Activated T-cell treated with anti-CD3 and anti-CD28 coated beads for 4 hours (primary cell): ENCODE results near the gene MYO7B.

ENCODE experiments used
- DNase-seq: peaks from one replicate; pipeline ENCODE4 v3.0.0-alpha.2; 2020

The MYO7B gene

DNA sequence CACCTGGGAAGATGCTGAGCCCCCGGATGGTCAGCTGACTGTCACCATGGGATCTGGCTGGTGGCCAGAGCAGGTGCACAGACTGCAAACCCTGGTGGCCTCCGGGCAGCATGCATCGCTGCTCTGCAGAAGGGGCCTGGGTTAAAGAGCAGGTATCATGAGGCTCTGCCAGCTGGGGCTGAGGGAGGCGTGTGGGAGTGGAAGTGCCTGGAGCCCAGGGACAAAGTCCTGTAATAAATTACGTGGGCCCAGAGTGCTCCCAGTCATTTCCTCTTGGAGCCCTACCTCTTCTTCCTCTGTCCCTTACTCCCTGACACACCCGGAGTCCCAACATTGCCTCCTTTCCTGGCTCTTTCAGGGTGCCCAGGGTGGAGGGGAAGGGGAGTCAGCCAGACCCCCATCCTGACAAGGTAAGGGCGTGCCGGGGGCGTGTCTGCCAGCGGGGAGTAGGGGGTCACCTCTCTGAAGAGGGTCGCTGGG is at the start of gene MYO7B:
TSS of gene MYO7B (plus strand) at position 262 of the 480 bp plus-strand sequence. CDS start 24,040 bp downstream, outside the sequence.
- DNase-seq = no peak

DNA sequence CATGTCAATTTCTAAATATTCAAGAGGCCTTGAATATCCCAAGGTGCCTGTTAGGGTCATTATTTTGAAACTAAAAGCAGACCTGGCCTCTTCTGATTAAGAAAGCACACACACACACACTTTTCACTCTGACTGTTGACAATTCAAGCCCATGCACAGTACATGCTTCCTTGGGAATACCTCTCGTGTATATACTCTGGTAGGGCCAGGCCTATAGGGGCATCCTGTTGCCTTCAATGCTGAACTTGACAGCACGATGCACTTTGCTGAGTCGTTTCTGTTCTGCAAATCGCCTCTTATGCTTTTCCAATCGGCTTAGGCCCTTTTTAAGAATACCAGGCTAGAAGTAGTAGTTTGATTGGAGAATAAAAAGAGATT is 49.8 kb upstream of the MYO7B start:
- no peak for DNase-seq

DNA sequence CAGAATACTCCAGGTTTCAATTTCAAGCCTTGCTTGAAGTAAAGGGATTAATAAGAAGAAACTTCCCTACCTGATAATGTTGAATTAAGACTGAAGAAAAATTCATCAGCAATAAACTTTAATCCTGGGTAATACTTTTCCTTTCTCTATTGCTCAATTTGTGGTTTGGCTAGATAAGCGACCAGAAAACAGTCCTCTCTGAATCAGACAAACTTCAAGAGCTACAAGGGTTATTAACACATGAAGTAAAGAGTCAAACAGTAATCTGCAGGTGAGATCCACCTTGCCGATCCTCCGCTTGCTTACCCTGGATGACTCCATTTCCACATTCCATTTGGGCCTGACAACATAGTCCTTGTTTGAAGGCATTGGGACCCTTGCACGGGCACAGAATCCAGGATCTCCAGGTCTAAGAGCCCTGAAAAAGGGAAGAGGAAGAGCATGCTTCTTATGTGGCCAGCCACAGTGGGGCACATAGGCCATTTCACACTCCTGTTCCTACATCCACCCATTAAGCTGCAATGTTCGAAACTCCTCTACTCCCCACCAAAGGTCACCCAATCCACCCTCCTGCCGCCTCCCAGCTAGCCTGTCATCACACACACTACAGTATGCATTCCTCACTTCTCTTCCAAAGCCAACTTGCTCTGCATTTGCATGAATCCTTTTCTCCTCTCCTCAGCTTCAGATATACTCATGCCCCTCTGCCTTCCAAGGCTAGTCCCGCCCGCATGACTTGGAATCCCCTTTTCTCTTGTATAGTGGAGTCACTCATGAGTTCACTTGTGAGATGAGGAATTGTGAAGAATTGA is 49.0 kb upstream of the MYO7B start:
- DNase-seq = no peak

DNA sequence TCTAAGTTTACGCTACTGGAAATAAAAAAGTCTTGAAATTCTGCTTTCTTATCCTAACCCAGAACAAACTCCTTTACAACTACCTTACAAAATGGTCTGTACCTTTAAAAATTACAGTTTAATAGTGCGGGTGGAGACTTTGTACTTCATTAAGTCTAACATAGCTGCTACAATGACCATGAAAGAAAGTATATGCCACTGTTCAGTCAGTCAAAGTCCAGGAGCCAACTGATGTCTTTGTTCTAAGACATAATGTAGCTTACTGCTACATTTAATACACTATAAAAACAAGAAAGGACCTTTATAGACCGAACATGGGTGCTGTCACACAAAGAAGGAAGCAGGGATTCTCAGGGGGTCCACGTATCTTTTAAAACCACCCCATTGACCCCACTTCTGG is 45.2 kb upstream of the MYO7B start:
- DNase-seq = no peak

DNA sequence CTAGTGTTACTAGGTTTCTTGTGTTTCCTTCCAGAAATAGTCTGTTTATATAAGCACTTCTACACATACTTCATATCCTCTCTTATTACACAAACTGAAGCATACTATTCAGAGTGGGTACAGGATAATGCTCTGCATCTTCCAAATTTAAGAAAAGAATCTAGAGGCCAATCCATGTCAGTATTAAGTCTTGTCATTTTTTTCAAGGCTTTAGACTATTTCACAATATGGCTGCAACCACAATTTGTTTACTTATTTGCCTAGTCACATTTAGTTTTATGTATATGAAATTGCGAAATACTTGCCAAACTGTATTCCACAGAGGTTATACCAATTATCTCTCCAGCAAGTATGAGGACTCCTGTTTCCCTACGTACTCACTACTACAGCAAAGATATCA is 37.1 kb upstream of the MYO7B start:
- no peak for DNase-seq

DNA sequence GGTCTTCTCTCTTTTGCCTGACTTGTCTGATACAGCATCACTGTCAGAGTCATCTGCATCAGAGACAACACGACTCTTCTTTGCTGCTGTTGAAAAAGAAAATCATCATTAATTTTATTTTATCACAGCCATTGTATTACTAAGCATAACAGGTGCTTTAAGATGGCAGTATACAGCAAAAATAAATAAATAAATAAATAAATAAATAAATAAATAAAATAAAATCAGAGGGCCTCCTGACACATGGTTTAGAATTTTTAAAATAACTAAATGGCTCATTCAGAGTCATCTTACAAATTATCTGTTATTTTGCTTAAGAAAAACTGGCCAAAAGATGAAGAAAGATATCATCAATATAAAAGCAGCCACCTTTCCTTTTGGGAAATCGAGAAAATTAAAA is 32.0 kb upstream of the MYO7B start:
- DNase-seq = no peak

DNA sequence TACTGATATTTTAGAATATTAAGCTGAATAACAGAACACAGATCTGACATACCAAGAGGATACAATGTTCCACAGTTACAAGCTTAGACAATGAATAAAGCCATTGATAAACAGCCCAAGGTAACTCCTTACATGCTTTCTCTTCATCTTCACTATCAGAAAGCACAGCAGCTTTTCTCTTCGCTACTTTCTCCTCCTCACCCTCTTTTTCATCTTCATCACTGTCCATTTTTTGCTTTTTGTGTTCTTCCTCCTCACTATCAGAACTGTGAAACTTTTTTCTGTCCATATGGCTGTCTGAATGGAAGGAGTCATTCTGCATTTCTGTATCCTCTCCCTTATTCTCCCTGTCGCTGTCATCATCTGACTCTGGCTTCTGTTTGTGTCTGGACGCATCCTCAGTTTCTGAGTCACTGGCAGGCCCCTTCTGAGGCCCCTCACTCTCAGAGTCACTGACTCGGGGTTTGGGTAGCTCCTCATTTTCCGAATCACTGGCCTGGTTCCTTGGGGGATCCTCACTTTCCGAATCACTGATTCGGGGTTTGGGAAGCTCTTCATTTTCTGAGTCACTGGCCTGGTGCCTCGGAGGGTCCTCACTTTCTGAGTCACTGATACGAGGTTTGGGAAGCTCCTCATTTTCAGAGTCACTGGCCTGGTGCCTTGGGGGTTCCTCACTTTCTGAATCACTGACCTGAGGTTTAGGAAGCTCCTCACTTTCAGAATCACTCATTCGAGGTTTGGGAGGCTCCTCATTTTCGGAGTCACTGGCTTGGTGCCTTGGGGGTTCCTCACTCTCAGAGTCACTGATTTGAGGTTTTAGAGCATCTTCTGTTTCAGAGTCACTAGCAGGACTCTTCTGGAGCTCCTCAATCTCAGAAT is 30.7 kb upstream of the MYO7B start:
- DNase-seq = no peak

DNA sequence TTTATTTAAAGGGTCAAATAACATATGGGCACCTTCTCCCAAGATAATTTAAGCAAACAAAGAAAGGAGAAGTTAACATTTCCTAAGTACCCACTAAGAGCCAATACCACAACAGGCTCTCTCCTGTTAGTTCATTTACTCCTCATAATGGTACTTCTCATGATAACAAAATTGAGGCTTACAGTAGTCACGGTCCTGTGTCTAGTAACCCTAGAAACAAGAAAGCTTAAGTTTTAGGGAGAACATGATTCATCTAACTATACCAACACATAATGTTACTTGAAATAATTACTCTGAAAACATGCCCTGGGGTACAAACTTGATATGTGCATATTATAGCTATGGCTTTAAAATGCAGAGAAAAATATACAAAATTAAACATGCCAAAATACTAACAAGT is 29.0 kb upstream of the MYO7B start:
- DNase-seq = no peak

DNA sequence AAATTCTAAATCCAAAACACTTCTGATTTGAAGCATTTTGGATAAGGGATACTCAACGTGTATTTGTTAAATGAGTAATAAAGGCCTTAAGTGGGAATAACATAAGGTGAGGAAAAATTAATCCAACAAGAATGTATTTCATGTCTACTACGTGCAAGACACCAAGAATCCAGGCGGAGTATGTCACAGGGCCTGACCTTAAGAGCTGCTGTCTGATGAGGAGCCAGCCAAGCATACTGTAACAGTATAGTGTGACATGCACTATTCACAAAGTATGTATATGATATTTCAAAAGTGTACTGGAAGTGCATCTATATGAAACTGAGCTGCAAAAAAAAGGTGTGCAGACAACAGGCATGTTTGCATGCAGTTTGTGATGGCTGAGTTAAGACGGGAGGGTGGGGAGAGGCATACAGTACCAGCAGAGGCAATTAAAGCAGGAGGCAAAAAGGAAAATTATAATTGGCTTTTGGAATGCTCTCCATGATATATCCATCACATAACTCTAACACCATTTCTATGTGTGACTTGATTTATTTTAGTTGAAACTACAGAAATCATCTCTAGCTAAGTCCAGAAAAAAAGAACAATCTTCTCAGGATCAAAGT is 27.4 kb upstream of the MYO7B start:
- DNase-seq = no peak

DNA sequence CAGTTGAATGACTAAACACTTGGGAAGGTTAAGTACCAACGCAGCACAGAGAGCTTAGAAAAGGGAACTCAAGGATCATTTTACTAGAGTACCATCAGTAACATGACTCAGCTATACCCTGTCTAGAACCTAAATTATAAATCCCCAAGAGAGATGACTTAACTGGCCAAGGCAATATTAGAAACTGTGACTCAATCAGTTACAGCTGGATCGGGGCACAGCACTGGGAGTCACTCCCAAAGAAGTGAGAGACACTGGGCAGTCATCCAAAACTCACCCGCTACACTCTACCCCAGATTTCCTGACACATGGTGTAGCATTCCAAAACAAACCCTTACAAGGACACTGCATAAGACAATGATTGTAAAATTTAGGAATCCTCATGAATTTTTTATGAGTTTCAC is 26.9 kb upstream of the MYO7B start:
- no peak for DNase-seq

DNA sequence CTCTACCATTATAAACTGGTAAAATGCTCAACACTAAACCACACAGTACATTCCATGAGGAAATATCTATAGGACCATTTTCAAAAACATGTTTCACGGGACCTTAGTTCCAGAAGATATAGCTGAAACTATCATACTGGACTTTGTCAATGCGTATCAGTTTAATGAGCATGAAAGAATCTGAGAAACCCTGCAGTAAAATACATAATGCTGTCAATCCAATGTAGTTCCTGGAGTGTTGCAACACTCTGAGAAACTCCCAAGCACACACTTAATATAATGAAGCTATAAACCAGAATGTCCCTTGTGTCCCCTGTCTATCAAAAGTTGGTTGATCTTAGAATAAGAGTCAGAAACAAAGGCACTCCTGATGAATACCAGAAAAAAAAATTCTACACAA is 25.4 kb upstream of the MYO7B start:
- no peak for DNase-seq

DNA sequence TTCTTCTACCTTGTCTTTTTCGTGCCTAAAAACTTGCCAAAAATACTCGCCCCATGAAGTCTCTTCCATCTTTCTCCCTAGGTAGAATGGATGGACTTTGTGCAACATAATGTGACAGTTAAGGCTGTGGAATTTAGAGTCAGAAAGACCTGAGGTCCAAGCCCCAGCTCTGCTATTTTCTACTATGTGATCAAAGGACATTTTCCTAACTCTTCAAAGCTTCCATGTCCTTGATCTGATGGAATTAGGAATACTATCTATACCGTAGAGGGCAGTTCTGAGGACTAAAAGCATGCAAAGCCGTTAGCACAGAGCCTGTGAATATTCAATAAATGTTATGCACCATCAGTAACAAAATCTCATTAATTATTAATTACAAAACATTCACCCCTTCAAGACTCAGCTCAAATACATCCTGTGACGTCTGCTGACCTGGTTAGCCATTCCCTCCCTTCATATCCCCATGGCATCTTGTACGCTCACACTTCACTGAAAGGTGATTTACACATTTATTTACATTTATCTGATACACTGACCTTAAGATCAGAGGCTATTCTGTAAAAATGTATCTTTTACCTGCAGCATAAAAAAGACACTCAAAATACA is 24.3 kb upstream of the MYO7B start:
- no peak for DNase-seq

DNA sequence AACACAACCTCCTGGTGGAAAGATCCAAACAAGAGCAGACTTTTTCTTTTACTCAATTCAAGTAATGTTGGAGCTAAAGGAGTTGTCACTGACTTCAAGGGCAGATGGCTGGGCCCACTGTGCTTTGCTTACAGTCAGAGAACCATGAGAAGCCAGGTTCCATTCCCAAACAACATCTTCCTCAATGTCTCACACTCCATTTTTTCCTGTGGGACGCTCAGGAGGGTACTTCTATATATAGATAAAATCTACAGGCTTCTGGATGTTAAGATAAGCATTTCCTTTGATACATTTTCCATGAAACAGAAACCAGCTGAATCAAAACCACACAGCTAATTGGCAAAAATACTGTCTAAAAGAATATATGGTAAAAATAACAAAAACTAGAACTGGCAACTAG is 23.6 kb upstream of the MYO7B start:
- no peak for DNase-seq

DNA sequence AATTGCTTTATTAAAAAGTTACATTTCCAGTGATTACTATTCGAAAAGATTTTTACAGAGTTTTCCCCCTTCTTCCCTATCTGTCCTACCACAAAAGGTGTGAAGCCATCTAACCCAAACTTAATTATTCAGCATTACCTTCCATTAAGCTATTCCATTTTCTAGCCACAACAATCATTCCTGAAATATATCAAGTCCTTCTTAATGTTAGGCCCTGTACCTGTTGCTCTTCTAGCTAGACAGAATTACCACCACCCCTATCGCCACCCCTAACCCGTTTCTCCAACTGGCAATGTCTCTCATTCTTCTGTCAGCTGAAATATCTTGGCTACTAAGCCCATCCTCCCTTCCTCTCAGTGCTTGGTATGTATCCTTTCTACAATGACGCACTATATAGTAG is 23.1 kb upstream of the MYO7B start:
- no peak for DNase-seq

DNA sequence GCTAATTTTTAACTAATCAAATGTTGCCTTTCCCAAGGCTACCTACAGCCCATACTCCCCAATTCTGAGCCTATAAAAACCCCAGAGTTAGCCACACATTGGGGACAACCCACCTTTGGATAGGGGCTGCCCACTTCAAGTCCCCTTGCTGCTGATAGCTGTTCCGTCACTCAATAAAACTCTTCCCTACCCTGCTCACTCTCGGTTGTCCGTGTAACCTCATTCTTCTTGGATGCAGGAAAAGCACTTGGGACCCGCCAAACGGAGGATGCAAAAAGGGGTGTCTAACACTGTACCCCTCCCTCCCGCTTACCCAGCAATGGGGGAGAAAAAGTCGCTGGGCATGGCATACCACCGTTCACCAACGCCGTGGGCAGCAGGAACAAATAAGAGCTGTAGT is 21.4 kb upstream of the MYO7B start:
- no peak for DNase-seq

DNA sequence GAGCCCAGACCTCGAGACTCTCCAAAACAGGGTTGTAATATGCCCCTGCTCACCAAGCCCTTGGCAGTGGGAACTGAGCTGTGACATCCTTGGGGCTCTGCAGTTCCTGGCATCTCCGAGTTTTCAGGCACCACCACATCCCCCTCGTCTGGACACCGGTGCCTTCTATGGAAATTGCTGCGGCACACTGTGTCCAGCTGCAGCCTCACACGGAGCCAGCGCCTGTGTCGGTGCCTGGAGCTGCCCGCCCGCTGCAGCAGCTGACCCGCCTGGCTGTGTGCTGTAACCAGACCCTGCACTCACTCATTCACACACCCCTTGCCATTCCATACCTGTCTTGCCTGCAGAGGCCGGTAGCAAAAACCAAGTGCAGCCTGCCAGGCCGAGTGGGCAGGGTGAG is 21.0 kb upstream of the MYO7B start:
- DNase-seq = no peak

DNA sequence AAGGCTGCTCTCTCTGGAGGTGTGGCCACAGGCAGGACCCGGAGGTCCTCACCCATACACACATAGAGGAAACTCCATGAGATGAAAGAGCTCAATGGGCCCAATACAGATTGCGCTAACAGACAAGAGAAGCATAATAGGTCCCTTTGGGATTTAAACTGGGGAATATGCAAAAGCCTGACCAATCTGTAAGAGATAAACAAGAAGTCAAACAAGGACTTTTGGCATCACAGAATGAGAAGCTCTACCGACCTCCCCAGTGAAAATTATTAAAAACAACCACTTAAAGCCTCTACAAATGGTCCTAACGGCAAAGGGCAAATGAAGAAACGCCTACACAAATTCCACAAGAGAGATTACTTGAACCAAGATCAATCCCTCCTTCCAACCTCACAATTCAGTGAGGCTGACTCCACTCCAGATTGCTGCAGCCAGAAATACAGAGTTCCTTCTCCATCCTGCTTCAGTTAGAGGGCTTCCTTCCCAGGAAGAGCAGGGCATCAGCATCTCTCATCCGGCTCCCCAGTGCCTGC is 20.0 kb upstream of the MYO7B start:
- no peak for DNase-seq

DNA sequence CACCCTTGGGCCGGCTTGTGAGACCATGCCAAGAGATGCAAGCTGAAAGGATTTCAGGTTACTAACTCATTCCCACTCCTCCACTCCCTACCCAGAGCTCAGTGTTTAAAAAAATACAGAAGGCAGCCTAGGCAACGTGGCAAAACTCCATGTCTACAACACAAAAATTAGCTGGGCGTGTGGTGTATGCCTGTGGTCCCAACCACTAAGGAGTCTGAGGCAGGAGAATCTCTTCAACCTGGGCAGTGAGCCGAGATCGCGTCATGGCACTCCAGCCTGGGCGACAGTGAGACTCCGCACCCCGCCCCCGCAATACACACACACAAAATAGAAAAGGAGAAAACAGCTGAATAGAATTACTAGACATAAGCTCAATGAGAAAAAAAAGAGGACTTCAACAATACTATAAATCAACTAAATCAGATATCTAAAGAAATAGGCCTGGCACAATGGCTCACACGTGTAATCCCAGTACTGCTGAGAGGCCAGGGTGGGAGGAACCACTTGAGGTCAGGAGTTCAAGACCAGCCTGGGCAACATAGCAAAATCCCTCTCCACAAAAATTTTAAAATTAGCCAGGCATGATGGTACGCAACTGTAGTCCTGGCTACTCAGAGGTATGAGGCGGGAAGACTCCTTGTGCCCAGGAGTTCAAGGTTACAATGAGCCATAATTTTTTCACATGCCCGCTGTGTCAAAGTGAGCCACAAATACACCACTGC is 19.3 kb upstream of the MYO7B start:
- no peak for DNase-seq

DNA sequence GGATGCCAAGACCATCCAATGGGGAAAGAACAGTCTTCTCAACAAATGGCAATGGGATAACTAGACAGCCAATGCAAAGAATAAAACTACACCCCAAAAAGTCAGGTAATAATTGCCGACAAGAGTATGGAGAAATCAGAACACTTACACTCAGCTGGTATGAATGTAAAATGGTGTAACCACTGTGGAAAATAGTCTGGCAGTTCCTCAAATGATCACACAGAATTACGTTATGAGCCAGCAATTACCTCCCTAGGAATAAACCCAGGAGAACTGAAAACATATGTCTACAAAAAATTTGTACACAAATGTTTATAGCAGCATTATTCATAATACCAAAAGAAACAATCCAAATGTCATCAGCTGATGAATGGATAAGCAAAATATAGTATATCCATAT is 18.0 kb upstream of the MYO7B start:
- no peak for DNase-seq

DNA sequence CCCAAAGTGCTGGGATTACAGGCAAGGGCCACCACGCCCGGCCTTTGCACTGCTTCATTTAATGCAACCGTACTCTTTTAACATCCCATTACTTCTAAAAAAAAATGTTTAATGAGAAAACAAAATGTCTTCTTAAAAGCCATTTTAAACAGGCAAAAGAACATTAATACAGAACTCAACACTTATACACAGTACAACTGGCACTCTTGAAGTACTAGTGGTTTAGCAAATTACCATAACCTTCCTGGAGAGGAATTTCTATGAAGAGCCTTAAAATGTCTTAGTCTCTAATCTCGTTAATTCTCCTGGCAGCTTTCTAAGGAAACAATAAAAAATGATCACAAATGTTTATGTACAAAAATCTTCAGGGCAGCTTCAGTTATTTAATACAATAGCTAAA is 15.1 kb upstream of the MYO7B start:
- DNase-seq = no peak

DNA sequence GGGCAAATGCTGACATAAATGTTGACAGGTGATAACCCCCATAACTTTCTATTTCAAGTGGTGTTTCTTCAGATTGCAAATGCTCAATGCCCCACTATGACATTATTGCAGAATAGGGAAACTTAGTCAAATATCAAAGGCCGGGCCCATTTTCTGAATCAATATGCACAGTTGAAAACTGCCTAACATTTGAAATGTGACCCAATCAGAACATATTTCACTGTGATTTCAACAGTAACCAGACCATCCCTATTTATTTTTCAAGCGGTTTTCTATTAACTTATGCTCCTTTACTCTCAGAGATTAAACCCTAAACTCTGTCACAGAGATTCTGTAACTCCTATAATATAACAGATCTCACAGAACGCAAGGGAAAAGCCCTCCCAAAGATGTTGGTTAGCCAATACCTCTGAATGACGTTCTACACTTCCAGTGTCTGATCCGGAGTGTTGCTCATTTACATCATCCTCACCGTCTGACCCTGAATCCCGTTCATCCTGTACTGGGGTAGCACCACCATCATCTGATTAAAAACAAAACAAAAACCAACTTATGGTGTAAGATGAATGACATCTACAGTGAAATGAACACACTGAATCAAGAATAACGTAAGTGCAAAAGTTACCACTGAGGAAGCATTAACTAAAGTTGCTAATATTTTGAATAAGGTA is 12.1 kb upstream of the MYO7B start:
- DNase-seq = no peak
